ENCODE results near the gene VGLL4.
A peak's percentile ranks its signal among the peaks of the same experiment; 100 is the strongest.
"Not testable (repeated sequence)": the region's sequence is repeated elsewhere in the genome, so short reads cannot be mapped to it uniquely, and the experiment has no call there.

The VGLL4 gene

GRCh38 chr3:11643605-11644087 lies at the start of gene VGLL4:
TSS of gene VGLL4 (minus strand) at chr3:11643915. CDS start at chr3:11643518, 397 bp downstream.
- DNase-seq (ENCODE audit: low spot score), result peak; percentile 89

GRCh38 chr3:11692532-11692813 lies 48.8 kb upstream of the VGLL4 start:
- no peak for DNase-seq (ENCODE audit: low spot score)

DNA sequence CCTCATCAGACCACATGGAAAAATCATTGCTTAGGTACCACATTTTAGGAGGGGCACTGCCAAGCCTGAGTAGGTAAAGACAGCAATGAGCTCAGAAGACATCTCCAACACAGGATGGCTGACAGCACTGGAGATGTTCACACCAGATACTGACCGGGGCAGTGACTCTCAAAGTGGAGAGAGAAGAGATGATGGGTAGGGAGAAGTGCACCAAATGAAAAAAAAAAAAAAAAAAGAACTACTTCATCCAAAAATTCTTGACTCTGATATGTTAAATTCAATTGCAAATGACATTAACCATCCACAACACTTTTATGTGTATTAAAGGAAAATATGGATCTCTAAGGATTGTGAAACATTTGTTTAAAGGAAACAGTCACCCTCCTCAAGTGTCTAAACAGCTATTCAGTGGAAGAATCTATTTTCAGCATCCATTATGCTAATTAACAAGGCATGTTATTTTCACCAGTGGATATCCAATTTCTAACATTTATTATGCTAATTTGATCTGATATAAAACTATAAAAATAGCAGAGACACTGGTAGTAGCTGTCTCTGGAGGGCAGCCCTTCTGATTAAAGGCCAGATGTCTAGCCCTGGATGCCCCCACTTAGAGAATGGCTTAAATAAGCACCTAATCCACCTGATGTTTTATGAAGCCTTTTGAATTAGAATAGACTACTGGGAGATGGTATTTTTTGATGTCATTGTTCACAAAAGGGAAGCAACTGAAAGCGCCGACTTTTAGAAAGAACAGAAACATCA lies 48.2 kb upstream of the VGLL4 start:
- DNase-seq (ENCODE audit: low spot score), result no peak

GRCh38 chr3:11690863-11691766 lies 47.4 kb upstream of the VGLL4 start:
- DNase-seq (ENCODE audit: low spot score), result no peak

GRCh38 chr3:11689749-11690148 lies 46.0 kb upstream of the VGLL4 start:
- DNase-seq (ENCODE audit: low spot score), result no peak

DNA sequence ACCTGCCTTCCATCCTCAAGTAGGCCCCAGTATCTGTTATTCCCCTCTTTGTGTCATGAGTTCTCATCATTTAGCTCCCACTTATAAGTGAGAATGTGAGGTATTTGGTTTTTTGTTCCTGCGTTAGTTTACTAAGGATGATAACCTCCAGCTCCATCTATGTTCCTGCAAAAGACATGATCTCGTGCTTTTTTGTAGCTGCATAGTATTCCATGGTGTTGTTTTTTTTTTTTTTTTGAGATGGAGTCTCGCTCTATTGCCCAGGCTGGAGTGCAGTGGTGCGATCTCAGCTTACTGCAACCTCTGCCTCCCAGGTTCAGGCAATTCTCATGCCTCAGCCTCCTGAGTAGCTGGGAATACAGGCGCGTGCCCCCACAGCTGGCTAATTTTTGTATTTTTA lies 41.3 kb upstream of the VGLL4 start:
- not testable (repeated sequence) for DNase-seq (ENCODE audit: low spot score)

- no peak for DNase-seq (ENCODE audit: low spot score)
Measured at GRCh38 chr3:11680509-11680908, 36.8 kb upstream of the VGLL4 start.

DNA sequence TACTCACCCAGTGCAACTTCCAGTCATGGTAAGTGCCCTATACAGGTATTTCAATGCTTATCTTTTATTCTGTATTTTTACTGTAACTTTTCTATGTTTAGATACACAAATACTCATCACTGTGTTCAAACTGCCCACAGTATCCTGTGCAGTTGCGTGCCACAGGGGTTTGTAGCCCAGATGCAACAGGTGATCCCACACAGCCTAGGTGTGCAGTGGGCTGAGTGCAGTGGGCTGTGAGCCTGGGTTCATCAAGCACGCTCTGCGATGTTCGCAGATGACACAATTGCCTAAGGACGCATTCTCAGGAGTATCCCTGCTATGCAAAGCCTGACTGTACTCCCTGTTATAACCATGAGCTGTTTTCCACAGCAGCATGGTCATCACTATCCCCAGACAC lies 36.2 kb upstream of the VGLL4 start:
- no peak for DNase-seq (ENCODE audit: low spot score)

GRCh38 chr3:11672363-11672762 lies 28.6 kb upstream of the VGLL4 start:
- DNase-seq (ENCODE audit: low spot score), result no peak

- peak; percentile 37 for DNase-seq (ENCODE audit: low spot score)
Measured at GRCh38 chr3:11671648-11672100, 28.0 kb upstream of the VGLL4 start.

DNA sequence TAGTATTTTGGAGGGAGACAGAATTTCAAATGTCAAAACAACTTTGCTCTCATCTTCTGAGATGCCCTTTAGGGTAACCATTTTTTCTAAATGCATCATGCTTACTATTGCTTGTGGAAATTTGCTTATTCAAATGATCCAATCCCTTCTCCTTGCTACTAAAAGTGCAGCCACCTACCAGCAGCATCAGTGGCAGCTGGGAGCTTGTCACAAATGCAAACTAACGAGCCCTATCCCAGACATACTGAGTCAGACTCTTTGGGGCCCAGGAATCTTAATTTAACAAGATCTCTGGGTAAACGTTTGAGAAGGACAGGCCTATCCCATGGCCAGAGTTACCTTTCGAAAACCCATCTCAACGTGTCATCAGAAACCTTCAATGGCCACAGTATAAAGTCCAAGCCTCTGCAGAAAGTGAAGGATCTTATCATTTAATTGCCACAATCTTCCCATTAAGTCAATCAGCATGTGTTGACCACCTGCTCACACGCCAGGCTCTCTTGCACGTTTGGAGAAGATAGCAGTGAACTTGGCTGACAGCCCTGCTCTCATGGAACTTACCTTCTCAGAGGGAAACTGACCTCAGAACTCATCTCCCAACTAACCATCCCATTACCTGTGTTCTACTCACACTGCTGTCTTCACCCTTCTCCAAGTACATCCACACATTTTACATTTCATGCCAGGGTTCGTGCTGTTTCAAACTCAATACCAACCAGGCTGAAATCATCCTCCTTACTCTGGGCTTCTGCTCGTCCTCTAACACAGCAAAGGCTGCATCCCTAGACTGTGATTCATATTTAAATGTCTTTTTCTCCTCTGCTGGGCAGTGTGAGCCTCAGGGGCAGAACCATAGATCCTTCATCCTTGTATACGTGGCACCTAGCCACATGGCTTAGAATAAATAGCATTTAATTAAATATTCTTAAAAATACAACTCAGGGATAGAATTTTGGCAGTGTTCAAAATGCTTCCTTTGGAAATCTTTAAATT lies 24.8 kb upstream of the VGLL4 start:
- no peak for DNase-seq (ENCODE audit: low spot score)

GRCh38 chr3:11665331-11665730 lies 21.6 kb upstream of the VGLL4 start:
- no peak for DNase-seq (ENCODE audit: low spot score)

DNA sequence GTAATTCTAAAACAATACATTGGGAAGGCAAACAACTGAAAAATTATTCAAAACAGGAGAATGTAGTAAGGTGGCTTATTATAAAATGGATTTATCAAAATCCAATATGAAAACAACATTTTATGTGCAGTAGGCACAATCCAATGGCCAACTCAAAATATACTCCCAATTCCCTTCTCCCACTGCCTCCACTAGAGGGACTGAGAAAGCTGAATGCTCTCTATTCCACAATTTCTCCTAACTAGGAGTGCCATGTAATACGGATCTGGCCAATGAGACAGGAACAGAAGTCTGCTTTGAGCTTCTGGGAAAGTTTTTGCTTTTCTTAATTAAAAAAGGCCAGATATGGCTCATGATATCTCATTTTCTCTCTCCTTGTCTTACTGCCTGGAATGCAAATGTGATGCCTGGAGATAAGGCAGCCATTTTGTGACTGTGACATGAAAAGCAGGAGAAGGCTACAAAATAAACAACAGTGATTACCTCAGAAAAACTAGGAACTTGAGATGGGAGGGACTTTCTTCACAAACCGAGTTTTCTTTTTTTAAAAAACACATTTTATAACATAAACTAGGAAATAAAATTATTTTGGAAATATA lies 18.8 kb upstream of the VGLL4 start:
- no peak for DNase-seq (ENCODE audit: low spot score)

DNA sequence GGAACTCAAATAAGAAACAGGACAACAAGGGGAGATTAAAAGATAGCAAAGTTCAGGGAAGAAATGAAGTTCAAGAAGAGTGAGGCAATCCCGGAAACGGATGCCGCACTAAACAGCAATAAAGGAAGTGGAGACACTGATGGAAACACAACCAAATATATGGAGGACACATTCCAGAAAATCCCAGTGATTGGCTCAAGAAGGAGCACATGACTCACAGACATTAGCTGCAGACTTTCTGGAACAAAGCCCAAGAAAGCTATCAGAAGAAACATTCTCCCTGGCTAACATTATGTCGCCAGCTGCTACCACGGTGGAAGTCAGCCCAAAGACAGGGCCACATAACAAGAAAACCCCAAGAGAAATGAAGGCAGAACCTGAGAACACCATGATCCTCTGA lies 18.1 kb upstream of the VGLL4 start:
- no peak for DNase-seq (ENCODE audit: low spot score)

DNA sequence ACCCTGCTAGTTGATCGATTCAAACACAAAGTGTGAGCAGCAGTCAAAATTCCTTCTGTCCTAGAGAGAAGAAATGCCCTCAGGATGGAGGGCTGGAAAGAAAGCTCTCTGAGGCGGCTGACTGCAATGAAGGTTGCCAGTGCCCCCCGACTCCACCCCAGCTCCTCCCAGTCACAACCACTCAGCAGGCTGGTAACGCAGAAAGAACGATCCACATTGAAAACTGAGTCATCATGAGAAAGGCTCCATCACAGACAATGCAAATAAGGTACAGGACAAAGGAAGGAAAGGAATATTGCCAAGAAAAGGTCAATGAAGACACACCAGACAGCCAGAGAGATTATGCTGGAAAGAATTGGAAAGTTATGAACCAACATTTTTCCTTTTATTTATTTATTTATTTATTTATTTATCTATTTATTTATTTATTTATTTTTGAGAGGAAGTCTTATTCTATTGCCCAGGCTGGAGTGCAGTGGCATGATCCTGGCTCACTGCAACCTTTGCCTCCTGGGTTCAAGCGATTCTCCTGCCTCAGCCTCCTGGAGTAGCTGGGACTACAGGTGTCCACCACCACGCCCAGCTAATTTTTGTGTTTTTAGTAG lies 17.4 kb upstream of the VGLL4 start:
- no peak for DNase-seq (ENCODE audit: low spot score)

- no peak for DNase-seq (ENCODE audit: low spot score)
Measured at GRCh38 chr3:11660242-11660641, 16.5 kb upstream of the VGLL4 start.

GRCh38 chr3:11658180-11658579 lies 14.5 kb upstream of the VGLL4 start:
- DNase-seq (ENCODE audit: low spot score), result no peak

GRCh38 chr3:11655196-11655928 lies 11.6 kb upstream of the VGLL4 start:
- no peak for DNase-seq (ENCODE audit: low spot score)

DNA sequence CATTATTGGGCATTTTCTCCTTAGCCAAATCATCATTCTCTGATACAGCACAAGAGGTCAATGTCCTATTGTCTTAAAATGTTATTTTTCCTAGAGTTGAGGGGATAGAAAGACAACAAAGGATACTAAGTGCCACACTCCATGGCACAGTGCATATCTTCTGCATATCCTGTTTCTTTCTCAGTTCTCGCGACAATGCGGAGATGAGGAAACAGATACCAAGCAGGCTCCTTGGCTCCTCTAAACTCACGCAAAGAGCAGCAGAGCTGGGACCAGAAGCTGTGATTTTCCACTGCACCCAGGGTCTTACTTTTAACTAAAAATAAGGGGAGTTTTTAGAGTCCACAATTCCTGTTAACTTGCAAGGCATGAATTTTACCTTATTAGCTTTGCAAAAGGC lies 10.5 kb upstream of the VGLL4 start:
- no peak for DNase-seq (ENCODE audit: low spot score)

GRCh38 chr3:11653298-11654055 lies 9.8 kb upstream of the VGLL4 start:
- DNase-seq (ENCODE audit: low spot score), result no peak
